Thoracic aorta (tissue), 2 donors: Measurements from ENCODE around the gene LTC4S. TPM values are rescaled to one million over a fixed set of nuclear protein-coding genes. Genes with fewer than 3 reads are reported as not detected.

Source experiments
- ATAC-seq: fragments of 150-250 bp; one replicate; pipeline ENCODE4 v1.8.0; 2017; ENCODE audit warnings: low read depth; ENCODE audit not compliant: insufficient number of reproducible peaks, low FRiP score
- DNase-seq: peaks from one replicate; pipeline ENCODE4 v3.0.0-alpha.2; 2020; ENCODE audit warnings: low spot score
- H3K27ac ChIP-seq, 2 donors: fragments of 200-600 bp; sonication (generic); 1 replicate in 1 of 2; 2 replicates in 1 of 2; pipeline ENCODE4 v1.5.1; 2016; ENCODE audit warnings: mild to moderate bottlenecking in 2 of 2, moderate library complexity in 2 of 2
- H3K27me3 ChIP-seq: fragments of 200-600 bp; sonication (generic); replicated peaks from 2 replicates; pipeline ENCODE4 v1.6.0; 2016; ENCODE audit warnings: mild to moderate bottlenecking; ENCODE audit not compliant: insufficient read depth
- H3K36me3 ChIP-seq: fragments of 200-600 bp; sonication (generic); one replicate; pipeline ENCODE4 v1.5.1; 2016
- H3K4me1 ChIP-seq, 2 donors: fragments of 200-600 bp; sonication (generic); 1 replicate in 1 of 2; 2 replicates in 1 of 2; pipeline versions ENCODE4 v1.5.1 to v1.6.0; 2016; ENCODE audit warnings: low read depth in 2 of 2, mild to moderate bottlenecking in 1 of 2; ENCODE audit not compliant: control insufficient read depth in 1 of 2
- H3K4me3 ChIP-seq: fragments of 200-600 bp; sonication (generic); 2 replicates; pipeline ENCODE4 v1.5.1; 2016; ENCODE audit warnings: mild to moderate bottlenecking
- H3K9me3 ChIP-seq: fragments of 200-600 bp; sonication (generic); 2 replicates; pipeline ENCODE4 v1.5.1; 2016
- CTCF ChIP-seq: fragments of 200-600 bp; sonication (generic); IDR thresholded peaks from one replicate; pipeline ENCODE4 v1.5.1; 2019; ENCODE audit warnings: antibody characterized with exemption
- total RNA-seq, 2 donors: library from RNA; depleted of rRNA; stranded (reverse); fragments of >200 nt; gene quantifications; one replicate each; pipeline versions ENCODE4 v1.1.0 to v1.2.3, GENCODE V29; 2016

Gene LTC4S
- total RNA-seq, 2 donors from 2014 or later: 4.9 to 6.6 TPM

- H3K4me3 ChIP-seq: no peak overlapping the region
- H3K4me1 ChIP-seq: peaks cover 6 to 39% of the 10 kb centered on the region in 2 donors
- no peak for ATAC-seq
- no peak for DNase-seq
- no peaks in the 10 kb centered on the region for H3K27me3 ChIP-seq
- H3K27ac ChIP-seq: no peak overlapping the region
- H3K36me3 ChIP-seq: peaks cover 85% of the 10 kb centered on the region
- TF ChIP-seq CTCF: no peak
- H3K9me3 ChIP-seq: no peaks in the 10 kb centered on the region
Measured at GRCh38 chr5:179829732-179830435, 36.1 kb downstream of the LTC4S start.

GRCh38 chr5:179830818-179831468 is 37.2 kb downstream of the LTC4S start:
- Histone ChIP-seq H3K4me3 (no peak overlapping the region), H3K36me3 (peaks cover 81% of the 10 kb centered on the region), H3K9me3 (no peaks in the 10 kb centered on the region), H3K4me1 (peaks cover 3 to 29% of the 10 kb centered on the region in 2 donors), H3K27ac (no peak overlapping the region), H3K27me3 (no peaks in the 10 kb centered on the region)
- DNase-seq: no peak
- ATAC-seq: no peak
- no peak for TF ChIP-seq CTCF

- Histone ChIP-seq H3K27ac (no peak overlapping the region), H3K4me1 (peaks cover 3 to 18% of the 10 kb centered on the region in 2 donors), H3K36me3 (peaks cover 79% of the 10 kb centered on the region), H3K9me3 (no peaks in the 10 kb centered on the region), H3K4me3 (no peak overlapping the region), H3K27me3 (no peaks in the 10 kb centered on the region)
- no peak for TF ChIP-seq CTCF
- DNase-seq (no peak), ATAC-seq (no peak)
Measured at GRCh38 chr5:179832039-179832745, 38.4 kb downstream of the LTC4S start.

- Histone ChIP-seq H3K27me3 (no peaks in the 10 kb centered on the region), H3K9me3 (no peaks in the 10 kb centered on the region), H3K27ac (no peak overlapping the region), H3K4me3 (no peak overlapping the region), H3K36me3 (peaks cover 81% of the 10 kb centered on the region), H3K4me1 (peaks cover 3 to 8% of the 10 kb centered on the region in 2 donors)
- ATAC-seq (no peak), DNase-seq (no peak)
- no peak for TF ChIP-seq CTCF
Measured at GRCh38 chr5:179833056-179833708, 39.4 kb downstream of the LTC4S start.

GRCh38 chr5:179833709-179834070 is 39.9 kb downstream of the LTC4S start:
- no peaks in the 10 kb centered on the region for H3K27me3 ChIP-seq
- no peak for TF ChIP-seq CTCF
- no peak overlapping the region for H3K4me3 ChIP-seq
- H3K4me1 ChIP-seq: peaks cover under 1 to 7% of the 10 kb centered on the region in 2 donors
- H3K36me3 ChIP-seq: peaks cover 81% of the 10 kb centered on the region
- DNase-seq: no peak
- H3K9me3 ChIP-seq: no peaks in the 10 kb centered on the region
- no peak for ATAC-seq
- H3K27ac ChIP-seq: no peak overlapping the region
